HFF-Myc (cell line): Measurements from ENCODE around the gene IRX2.

Experiments
- DNase-seq: peaks from one replicate; pipeline ENCODE4 v3.0.0-alpha.2; 2011; ENCODE audit warnings: low read depth; ENCODE audit errors: extremely low read depth
- H3K4me3 ChIP-seq: replicated peaks from 2 replicates; pipeline ENCODE4 v1.5.1; 2011; ENCODE audit warnings: low read depth, mild to moderate bottlenecking, control low read depth, low read length
- TF ChIP-seq, protein P1 (sequence below): IDR thresholded peaks from 2 replicates; pipeline ENCODE4 v1.5.1; 2012; ENCODE audit warnings: mild to moderate bottlenecking, low read depth, low read length, control low read depth; ENCODE audit errors: missing control alignments

Gene IRX2

DNA sequence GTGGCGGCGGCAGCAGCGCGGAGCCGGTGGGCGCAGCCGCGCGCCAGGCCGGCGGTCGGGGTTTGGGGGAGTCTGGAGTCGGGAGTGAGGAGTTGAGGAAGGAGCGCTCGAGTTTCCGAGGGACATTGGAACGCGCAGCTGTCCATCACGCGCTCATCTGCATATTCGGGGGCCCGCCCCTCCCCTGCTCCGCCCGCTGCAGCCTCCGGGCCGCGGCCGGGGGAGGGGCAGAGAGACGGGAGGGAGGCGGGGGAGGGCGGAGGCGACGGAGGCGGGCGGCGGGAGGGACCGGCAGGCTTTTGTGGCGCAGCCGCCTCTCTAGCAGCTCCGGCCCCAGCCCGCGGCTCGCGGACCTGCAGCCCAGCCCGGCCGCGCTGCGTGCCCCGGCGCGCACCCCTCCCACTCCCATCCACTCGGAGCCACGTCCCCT lies at the start of gene IRX2:
IRX2 (minus strand) TSS at position 86 of the 430 bp plus-strand sequence. CDS start 264 bp downstream, outside the sequence.
- peak within 1 kb of the TSS; percentile 56 for H3K4me3 ChIP-seq
- peak; percentile 47 for DNase-seq
- TF ChIP-seq, protein P1, sequence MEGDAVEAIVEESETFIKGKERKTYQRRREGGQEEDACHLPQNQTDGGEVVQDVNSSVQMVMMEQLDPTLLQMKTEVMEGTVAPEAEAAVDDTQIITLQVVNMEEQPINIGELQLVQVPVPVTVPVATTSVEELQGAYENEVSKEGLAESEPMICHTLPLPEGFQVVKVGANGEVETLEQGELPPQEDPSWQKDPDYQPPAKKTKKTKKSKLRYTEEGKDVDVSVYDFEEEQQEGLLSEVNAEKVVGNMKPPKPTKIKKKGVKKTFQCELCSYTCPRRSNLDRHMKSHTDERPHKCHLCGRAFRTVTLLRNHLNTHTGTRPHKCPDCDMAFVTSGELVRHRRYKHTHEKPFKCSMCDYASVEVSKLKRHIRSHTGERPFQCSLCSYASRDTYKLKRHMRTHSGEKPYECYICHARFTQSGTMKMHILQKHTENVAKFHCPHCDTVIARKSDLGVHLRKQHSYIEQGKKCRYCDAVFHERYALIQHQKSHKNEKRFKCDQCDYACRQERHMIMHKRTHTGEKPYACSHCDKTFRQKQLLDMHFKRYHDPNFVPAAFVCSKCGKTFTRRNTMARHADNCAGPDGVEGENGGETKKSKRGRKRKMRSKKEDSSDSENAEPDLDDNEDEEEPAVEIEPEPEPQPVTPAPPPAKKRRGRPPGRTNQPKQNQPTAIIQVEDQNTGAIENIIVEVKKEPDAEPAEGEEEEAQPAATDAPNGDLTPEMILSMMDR: no peak

- no peak for DNase-seq
- TF ChIP-seq, protein P1: no peak
- no peak overlapping the region for H3K4me3 ChIP-seq
Observed at GRCh38 chr5:2800035-2800434, 48.6 kb upstream of the IRX2 start.

DNA sequence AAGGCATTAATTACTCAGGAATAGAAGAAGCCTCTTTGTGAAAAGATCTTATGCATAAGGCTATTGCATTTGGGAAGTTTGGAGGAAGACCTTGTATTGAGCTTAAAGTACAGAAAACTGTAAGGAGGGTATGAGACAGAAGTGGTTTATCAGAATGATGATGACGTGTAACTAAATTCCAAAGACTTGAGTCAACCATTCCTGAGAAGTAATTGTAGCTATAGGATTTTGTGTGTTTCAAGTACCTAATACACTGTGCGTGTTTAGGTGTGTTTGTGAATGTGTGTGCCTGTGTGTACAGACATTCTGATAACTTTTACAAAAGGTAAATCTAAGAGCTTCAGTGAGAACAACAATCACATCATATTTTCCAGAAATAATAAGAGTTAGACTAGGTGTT lies 46.5 kb upstream of the IRX2 start:
- H3K4me3 ChIP-seq: no peak overlapping the region
- DNase-seq: no peak
- TF ChIP-seq, protein P1: no peak

- TF ChIP-seq, protein P1: no peak
- no peak for DNase-seq
- no peak overlapping the region for H3K4me3 ChIP-seq
Observed at GRCh38 chr5:2797160-2797559, 45.7 kb upstream of the IRX2 start.

DNA sequence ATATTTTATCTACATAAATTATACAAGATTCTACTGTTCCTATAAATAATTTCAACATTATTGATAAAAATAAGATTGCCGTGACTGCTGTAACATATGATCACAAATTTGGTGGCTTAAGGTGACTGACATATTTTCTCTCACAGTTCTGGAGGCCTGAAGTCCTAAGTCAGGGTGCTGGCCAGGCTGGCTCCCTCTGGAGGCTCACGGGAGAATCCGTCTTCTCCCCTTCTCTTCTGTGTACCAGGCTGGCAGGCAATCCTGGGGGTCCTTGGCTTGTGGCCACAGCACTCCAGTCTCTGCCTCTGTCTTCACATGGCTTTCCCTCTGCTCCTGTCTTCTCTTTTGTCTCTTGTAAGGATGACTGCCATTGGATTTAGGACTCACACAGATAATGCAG lies 31.7 kb upstream of the IRX2 start:
- DNase-seq: no peak
- TF ChIP-seq, protein P1: peak; percentile 4

DNA sequence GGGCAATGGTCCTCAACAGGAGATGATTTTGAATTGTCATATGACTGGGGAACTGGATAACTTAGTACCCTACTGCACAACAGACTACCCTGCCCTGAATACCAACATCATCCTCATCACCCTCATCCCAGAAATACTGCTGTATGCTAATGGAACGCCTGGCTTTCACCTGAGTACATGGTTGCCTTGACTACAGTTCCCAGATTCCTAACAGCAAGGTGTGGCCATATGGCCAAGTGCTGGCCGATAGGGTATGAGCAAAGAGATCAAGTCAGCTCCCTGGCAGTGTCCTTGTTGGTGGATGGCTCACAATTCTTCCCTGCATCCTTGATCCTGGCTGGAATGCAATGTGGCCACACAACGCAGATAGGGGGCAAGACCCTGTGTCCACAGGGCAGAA lies 31.2 kb upstream of the IRX2 start:
- H3K4me3 ChIP-seq: no peak overlapping the region
- TF ChIP-seq, protein P1: no peak
- no peak for DNase-seq

More for the DNA sequence above, 31.7 kb upstream of the IRX2 start:
- H3K4me3 ChIP-seq: no peak overlapping the region
